GM19395 (cell line): ENCODE measurements around the gene SALL3.

ENCODE experiments used
- ATAC-seq: cut with Tn5 transposase; IDR thresholded peaks from one replicate; pipeline ENCODE4 v1.9.1; 2021; ENCODE audit warnings: mild to moderate bottlenecking, moderate library complexity; ENCODE audit not compliant: unreplicated experiment

The SALL3 gene

GRCh38 chr18:78965260-78965659 lies 14.4 kb upstream of the SALL3 start:
- ATAC-seq: no peak

GRCh38 chr18:78965917-78966792 lies 13.5 kb upstream of the SALL3 start:
- no peak for ATAC-seq

- no peak for ATAC-seq
Measured at GRCh38 chr18:78966793-78967106, 12.9 kb upstream of the SALL3 start.

GRCh38 chr18:78967692-78968091 lies 11.9 kb upstream of the SALL3 start:
- no peak for ATAC-seq

GRCh38 chr18:78969574-78970315 lies 9.9 kb upstream of the SALL3 start:
- ATAC-seq: no peak

GRCh38 chr18:78970774-78971333 lies 8.8 kb upstream of the SALL3 start:
- ATAC-seq: no peak

- ATAC-seq: no peak
Measured at GRCh38 chr18:78971511-78972245, 7.9 kb upstream of the SALL3 start.

- no peak for ATAC-seq
Measured at GRCh38 chr18:78972385-78972918, 7.2 kb upstream of the SALL3 start.

- no peak for ATAC-seq
Measured at GRCh38 chr18:78972930-78973331, 6.7 kb upstream of the SALL3 start.

- ATAC-seq: no peak
Measured at GRCh38 chr18:78973357-78974083, 6.1 kb upstream of the SALL3 start.

- no peak for ATAC-seq
Measured at GRCh38 chr18:78974115-78974761, 5.4 kb upstream of the SALL3 start.

GRCh38 chr18:78975292-78975691 lies 4.3 kb upstream of the SALL3 start:
- no peak for ATAC-seq

GRCh38 chr18:78975699-78976335 lies 3.8 kb upstream of the SALL3 start:
- no peak for ATAC-seq

- ATAC-seq: no peak
Measured at GRCh38 chr18:78976765-78977636, 2.6 kb upstream of the SALL3 start.

GRCh38 chr18:78977637-78978348 lies 1.8 kb upstream of the SALL3 start:
- ATAC-seq: no peak

- ATAC-seq: no peak
Measured at GRCh38 chr18:78978349-78979055, 1.1 kb upstream of the SALL3 start.

GRCh38 chr18:78979056-78979729 lies 425 bp upstream of the SALL3 start:
- ATAC-seq: no peak
